H1 (cell line): Measurements from ENCODE around the gene SLC22A23. TPM values are rescaled to one million over a fixed set of nuclear protein-coding genes. Genes with fewer than 3 reads are reported as not detected.

Source experiments
- CTCF ChIA-PET: fragments of 300-600 bp; sonication (Branson Sonifier 250); formaldehyde crosslinking; loops from one replicate; lab custom pipeline; 2021; ENCODE audit not compliant: partially characterized antibody; lab: Charles Lee
- POLR2A ChIA-PET: fragments of 300-600 bp; sonication (Branson Sonifier 250); formaldehyde crosslinking; loops from one replicate; lab custom pipeline; 2021; ENCODE audit warnings: inconsistent platforms; ENCODE audit not compliant: partially characterized antibody; lab: Charles Lee
- DNase-seq, 2 experiments: peaks; one replicate each; pipeline versions ENCODE4 v3.0.0 to v3.0.0-alpha.2; 2010 to 2022; ENCODE audit warnings: low spot score in 2 of 2, low read depth in 1 of 2, mixed read lengths in 1 of 2
- FAIRE-seq: peaks from 2 replicates; lab custom pipeline; 2011; peaks lifted over from hg19 to GRCh38; lab: Jason Lieb, UNC
- H2AFZ ChIP-seq: 2 replicates; pipeline ENCODE4 v1.8.1; 2012; ENCODE audit warnings: low read length, inconsistent platforms
- H2AK5ac ChIP-seq: 2 replicates; pipeline ENCODE4 v1.6.1; 2013; ENCODE audit warnings: low read depth, low read length
- H2BK120ac ChIP-seq: replicated peaks from 2 replicates; pipeline ENCODE3; 2013; ENCODE audit warnings: low read depth, low read length, inconsistent platforms
- H2BK12ac ChIP-seq: 2 replicates; pipeline ENCODE4 v1.6.1; 2013; ENCODE audit warnings: low read depth, low read length
- H2BK15ac ChIP-seq: 2 replicates; pipeline ENCODE4 v1.6.1; 2013; ENCODE audit warnings: low read length
- H2BK20ac ChIP-seq: 2 replicates; pipeline ENCODE4 v1.6.1; 2013; ENCODE audit warnings: low read length
- H2BK5ac ChIP-seq: 2 replicates; pipeline ENCODE4 v1.6.1; 2013; ENCODE audit warnings: low read depth, low read length
- H3K14ac ChIP-seq: 2 replicates; pipeline ENCODE4 v1.6.1; 2013; ENCODE audit warnings: inconsistent platforms; ENCODE audit not compliant: insufficient read length
- H3K18ac ChIP-seq: 2 replicates; pipeline ENCODE4 v1.6.1; 2013; ENCODE audit warnings: low read length; ENCODE audit errors: extremely low read depth
- H3K23ac ChIP-seq: 2 replicates; pipeline ENCODE4 v1.6.1; 2013; ENCODE audit warnings: inconsistent platforms; ENCODE audit not compliant: insufficient read length
- H3K23me2 ChIP-seq: 2 replicates; pipeline ENCODE4 v1.6.1; 2013; ENCODE audit warnings: low read depth, low read length
- H3K27ac ChIP-seq: 2 replicates; pipeline ENCODE4 v1.6.1; 2011; ENCODE audit warnings: low read depth, low read length, inconsistent platforms
- H3K27me3 ChIP-seq, 4 experiments: replicated peaks in 1 of 4; 1 replicate in 1 of 4; 2 replicates in 3 of 4; pipeline versions ENCODE4 v1.6.1 to v1.8.1; 2011 to 2013; ENCODE audit warnings: low read length in 3 of 4, mild to moderate bottlenecking in 3 of 4, inconsistent platforms in 2 of 4, mixed read lengths in 2 of 4, moderate library complexity in 1 of 4; ENCODE audit not compliant: control insufficient read depth in 3 of 4, insufficient read depth in 3 of 4; ENCODE audit errors: extremely low read depth in 1 of 4
- H3K36me3 ChIP-seq, 4 experiments: 2 replicates each; pipeline versions ENCODE4 v1.6.1 to v1.8.1; 2011 to 2013; ENCODE audit warnings: mild to moderate bottlenecking in 4 of 4, low read length in 3 of 4, moderate library complexity in 2 of 4, control low read depth in 1 of 4, inconsistent platforms in 1 of 4; ENCODE audit not compliant: insufficient read depth in 4 of 4, control insufficient read depth in 2 of 4
- H3K4ac ChIP-seq: replicated peaks from 2 replicates; pipeline ENCODE3; 2013; ENCODE audit warnings: low read length, low read depth, mixed read lengths, inconsistent platforms; ENCODE audit not compliant: insufficient read length
- H3K4me1 ChIP-seq, 4 experiments: replicated peaks in 1 of 4; 1 replicate in 1 of 4; 2 replicates in 3 of 4; pipeline versions ENCODE4 v1.6.1 to v1.8.1; 2011 to 2013; ENCODE audit warnings: low read length in 3 of 4, inconsistent platforms in 2 of 4, mixed read lengths in 1 of 4; ENCODE audit not compliant: insufficient read depth in 4 of 4, control insufficient read depth in 3 of 4
- H3K4me2 ChIP-seq, 2 experiments: 2 replicates each; pipeline versions ENCODE4 v1.6.1 to v1.8.1; 2011 to 2013; ENCODE audit warnings: low read depth in 2 of 2, low read length in 2 of 2, control low read depth in 1 of 2, inconsistent platforms in 1 of 2, mild to moderate bottlenecking in 1 of 2; ENCODE audit not compliant: insufficient read depth in 1 of 2
- H3K4me3 ChIP-seq, 4 experiments: fragments of 200-600, 300-600 bp in 1 of 4; sonication (generic), shearing (Covaris generic), sonication (Bioruptor Twin) in 1 of 4; 2 replicates each; pipeline versions ENCODE4 v1.5.1 to v1.8.1; 2011 to 2016; ENCODE audit warnings: low read length in 4 of 4, low read depth in 3 of 4, control low read depth in 2 of 4, inconsistent platforms in 2 of 4, mild to moderate bottlenecking in 2 of 4, mixed read lengths in 1 of 4, moderate library complexity in 1 of 4; ENCODE audit not compliant: insufficient read depth in 2 of 4; ENCODE audit errors: extremely low read depth in 1 of 4
- H3K56ac ChIP-seq: replicated peaks from 2 replicates; pipeline ENCODE3; 2013; ENCODE audit warnings: low read depth, mild to moderate bottlenecking, mixed read lengths, low read length, inconsistent platforms; ENCODE audit not compliant: insufficient read length
- H3K79me1 ChIP-seq: 2 replicates; pipeline ENCODE4 v1.6.1; 2013; ENCODE audit warnings: low read depth, low read length, control low read depth
- H3K79me2 ChIP-seq, 2 experiments: 2 replicates each; pipeline versions ENCODE4 v1.6.1 to v1.8.1; 2012 to 2013; ENCODE audit warnings: low read length in 2 of 2, mild to moderate bottlenecking in 2 of 2, inconsistent platforms in 1 of 2; ENCODE audit not compliant: insufficient read depth in 2 of 2, control insufficient read depth in 1 of 2
- H3K9ac ChIP-seq, 4 experiments: replicated peaks in 1 of 4; 1 replicate in 1 of 4; 2 replicates in 3 of 4; pipeline versions ENCODE4 v1.6.1 to v1.8.1; 2011 to 2013; ENCODE audit warnings: low read depth in 3 of 4, low read length in 3 of 4, control low read depth in 2 of 4, mild to moderate bottlenecking in 2 of 4, moderate library complexity in 2 of 4, inconsistent platforms in 1 of 4; ENCODE audit errors: extremely low read depth in 1 of 4
- H3K9me3 ChIP-seq, 2 experiments: 2 replicates each; pipeline versions ENCODE4 v1.6.1 to v1.8.1; 2012 to 2013; ENCODE audit warnings: mild to moderate bottlenecking in 2 of 2, moderate library complexity in 2 of 2, control low read depth in 1 of 2, inconsistent platforms in 1 of 2, low read depth in 1 of 2, low read length in 1 of 2, mixed read lengths in 1 of 2; ENCODE audit not compliant: insufficient read depth in 2 of 2
- H4K20me1 ChIP-seq, 2 experiments: replicated peaks in 1 of 2; 2 replicates each; pipeline versions ENCODE3 to v1.8.1; 2011 to 2013; ENCODE audit warnings: inconsistent platforms in 2 of 2, low read length in 2 of 2, mild to moderate bottlenecking in 1 of 2; ENCODE audit not compliant: insufficient read depth in 2 of 2, control insufficient read depth in 1 of 2
- H4K5ac ChIP-seq: 2 replicates; pipeline ENCODE4 v1.6.1; 2013; ENCODE audit warnings: low read length, low read depth, mixed read lengths, inconsistent platforms; ENCODE audit not compliant: insufficient read length
- H4K8ac ChIP-seq: 2 replicates; pipeline ENCODE4 v1.8.0; 2013; ENCODE audit warnings: mild to moderate bottlenecking, moderate library complexity, low read length, inconsistent platforms; ENCODE audit not compliant: insufficient read depth; ENCODE audit errors: extremely low read depth
- H4K91ac ChIP-seq: replicated peaks from 2 replicates; pipeline ENCODE3; 2013; ENCODE audit warnings: low read length, mixed read lengths, inconsistent platforms; ENCODE audit not compliant: insufficient read length
- ASH2L ChIP-seq: fragments of 200-600, 300-600 bp; sonication (generic); IDR thresholded peaks from one replicate; pipeline ENCODE4 v1.7.1; 2017; ENCODE audit warnings: low read length
- CBX5 ChIP-seq: fragments of 300-800, 300-1000 bp; sonication (generic); IDR thresholded peaks from 2 replicates; pipeline ENCODE4 v1.7.1; 2016; ENCODE audit warnings: antibody characterized with exemption, low read length, low read depth
- E2F6 ChIP-seq: IDR thresholded peaks from 2 replicates; pipeline ENCODE4 v1.6.1; 2012; ENCODE audit warnings: inconsistent platforms
- EGR1 ChIP-seq: IDR thresholded peaks from 2 replicates; pipeline ENCODE4 v1.6.1; 2011; ENCODE audit warnings: low read depth, low read length, borderline replicate concordance
- EZH2 ChIP-seq: fragments of 200-600 bp; sonication (generic); IDR thresholded peaks from 2 replicates; pipeline ENCODE4 v1.7.1; 2012; ENCODE audit warnings: low read depth, mild to moderate bottlenecking, moderate library complexity, low read length, inconsistent platforms; ENCODE audit not compliant: severe bottlenecking
- GABPA ChIP-seq: IDR thresholded peaks from 2 replicates; pipeline ENCODE4 v1.6.1; 2011; ENCODE audit warnings: mild to moderate bottlenecking, low read length, moderate library complexity, borderline replicate concordance; ENCODE audit not compliant: insufficient read depth
- JUN ChIP-seq: IDR thresholded peaks from 2 replicates; pipeline ENCODE4 v1.6.1; 2011; ENCODE audit warnings: low read depth, mild to moderate bottlenecking, improper control_type of control experiment, low read length
- KDM5A ChIP-seq: fragments of 200-600 bp; IDR thresholded peaks from 2 replicates; pipeline ENCODE4 v1.7.1; 2012; ENCODE audit warnings: mild to moderate bottlenecking, low read length, inconsistent platforms, mixed read lengths
- RNF2 ChIP-seq: fragments of 200-900, 300-1000 bp; sonication (generic); IDR thresholded peaks from 2 replicates; pipeline ENCODE4 v1.7.1; 2016; ENCODE audit warnings: borderline replicate concordance, low read depth, mild to moderate bottlenecking, antibody characterized with exemption, low read length; ENCODE audit not compliant: poor library complexity, severe bottlenecking; ENCODE audit errors: missing control alignments
- SP4 ChIP-seq: IDR thresholded peaks from 2 replicates; pipeline ENCODE4 v1.6.1; 2012; ENCODE audit warnings: low read length, inconsistent platforms
- USF2 ChIP-seq: IDR thresholded peaks from 2 replicates; pipeline ENCODE4 v1.6.1; 2011; ENCODE audit warnings: low read length, improper control_type of control experiment
- ZNF274 ChIP-seq: IDR thresholded peaks from 2 replicates; pipeline ENCODE4 v1.7.0; 2012; ENCODE audit warnings: low read length, borderline replicate concordance; ENCODE audit errors: extremely low read depth
- whole genome bisulfite sequencing, 2 experiments: shearing (Covaris generic) in 1 of 2; methylation state at CpG; one replicate each; pipeline versions ENCODE4 v1.1.6 to v1.1.7; 2013 to 2015; ENCODE audit warnings: low lambda C conversion rate in 2 of 2, mixed read lengths in 2 of 2, inconsistent platforms in 1 of 2, low coverage in 1 of 2, missing lambda C conversion rate in 1 of 2; ENCODE audit not compliant: insufficient replicate concordance in 2 of 2, insufficient coverage in 1 of 2, insufficient read length in 1 of 2; ENCODE audit errors: extremely low coverage in 1 of 2, missing lambda C conversion rate in 1 of 2; 5-methylcytosine and 5-hydroxymethylcytosine counted together
- polyA plus RNA-seq, 7 experiments: library from polyadenylated mRNA; depleted of rRNA in 3 of 7; stranded (reverse) in 5 of 7; unstranded in 2 of 7; fragments of >200 nt in 5 of 7; fragments of 200-250 nt in 2 of 7; gene quantifications; 1 replicate in 5 of 7; 2 replicates in 1 of 7; 4 replicates in 1 of 7; pipeline versions ENCODE4 v1.2.1 to v1.2.3, GENCODE V29; 2011 to 2013; ENCODE audit warnings: missing spikeins in 2 of 7, mixed read lengths in 2 of 7
- total RNA-seq: library from RNA; stranded (reverse); fragmentation: NEBNext Ultra II Directional; extraction: Animal tissue kit (Norgen Biotek cat#: 25700); gene quantifications from 2 replicates; pipeline ENCODE4 v1.2.1, GENCODE V29; 2021

The SLC22A23 gene
- total and polyA plus RNA-seq, 2 of the 8 experiments (the other 6 are each of a cell fraction or from before 2014, with no cell fraction given): 9.9 to 38.4 TPM

- Histone ChIP-seq H2BK12ac (no peak overlapping the region), H2BK20ac (no peak overlapping the region), H3K18ac (no peak overlapping the region), H3K56ac (no peak overlapping the region), H3K79me1 (no peaks in the 10 kb centered on the region; the same call in none of the 2 replicates), H2BK120ac (no peak overlapping the region), H3K9ac (no peak overlapping the region), H3K27ac (no peak overlapping the region), H2AFZ (no peak overlapping the region), H3K4me2 (no peak overlapping the region), H2BK5ac (no peak overlapping the region), H3K27me3 (no peaks in the 10 kb centered on the region), H4K8ac (no peak overlapping the region), H3K23ac (no peak overlapping the region), H4K20me1 (peaks cover 2 to 5% of the 10 kb centered on the region in 2 experiments), H4K91ac (no peak overlapping the region), H3K4me3 (no peak overlapping the region), H3K14ac (no peak overlapping the region), H2AK5ac (no peak overlapping the region), H3K36me3 (0 out of 8 replicates have a peak, but pooled peaks cover 0 to 2% (median 0%) of the 10 kb centered on the region in 4 experiments), H3K79me2 (peaks cover 0 to 17% of the 10 kb centered on the region in 2 experiments; a peak in 3 of 4 replicates), H3K23me2 (no peaks in the 10 kb centered on the region), H2BK15ac (no peak overlapping the region), H3K9me3 (peaks cover 0 to 3% of the 10 kb centered on the region in 2 experiments; a peak in 1 of 4 replicates), H4K5ac (no peak overlapping the region), H3K4ac (no peak overlapping the region), H3K4me1 (peaks cover 5 to 21% (median 12%) of the 10 kb centered on the region in 4 experiments)
- TF ChIP-seq ZNF274 (no peak), GABPA (no peak), E2F6 (no peak), RNF2 (no peak), ASH2L (no peak), EGR1 (no peak), CBX5 (no peak), JUN (no peak), USF2 (no peak), KDM5A (no peak), SP4 (no peak), EZH2 (no peak)
- POLR2A ChIA-PET: interaction anchor here (0.9 kb wide), 1 partner anchor 17 kb away, joined by 3 read pairs; no protein-coding TSS in a partner anchor
- DNase-seq (no peak), FAIRE-seq (no peak)
- CTCF ChIA-PET: interaction anchor here (0.5 to 1.3 kb wide), 4 partner anchors 27 to 336 kb away, joined by 4 read pairs; no protein-coding TSS in a partner anchor
- WGBS, 2 experiments: 80% methylated on average over 6 of the region's 6 CpGs; no CpG with 5 or more reads in 1 of the 2 experiments
These were observed 99.2 kb downstream of the SLC22A23 start for GRCh38 chr6:3357678-3358077.
